HepG2 (cell line): ENCODE data around the gene RNF4. TPM values are rescaled to one million over a fixed set of nuclear protein-coding genes. Genes with fewer than 3 reads are reported as not detected.

Experiments used
- ATAC-seq: fragments of 200-7000 bp; cut with Tn5 transposase; 3 replicates; pipeline ENCODE4 v1.9.1; 2020; ENCODE audit warnings: mild to moderate bottlenecking, moderate library complexity
- BruUV-seq: library from RNA; stranded (reverse); fragments of 400-500 nt; replicated peaks from 2 replicates; lab custom pipeline; 2021; lab: Mats Ljungman, UMichigan
- CTCF ChIA-PET: fragments of 300-600 bp; formaldehyde crosslinking; extraction: SDS; loops from one replicate; lab custom pipeline; 2021; ENCODE audit warnings: low total read pairs, inconsistent platforms, low intra/inter-chr PET ratio; lab: Yijun Ruan, JAX
- POLR2A ChIA-PET: fragments of 350-600 bp; sonication (Branson Sonifier 250); formaldehyde crosslinking; loops from one replicate; lab custom pipeline; 2020; ENCODE audit warnings: antibody characterized with exemption, inconsistent platforms; lab: Yijun Ruan, JAX
- DNase-seq: peaks from one replicate; pipeline ENCODE4 v3.0.0-alpha.2; 2015; ENCODE audit warnings: low spot score
- FAIRE-seq: peaks from 3 replicates; lab custom pipeline; 2011; peaks lifted over from hg19 to GRCh38; lab: Jason Lieb, UNC
- H2AFZ ChIP-seq: one replicate; pipeline ENCODE4 v1.6.1; 2011; ENCODE audit warnings: low read length, inconsistent platforms
- H3K27ac ChIP-seq: fragments of 300-600 bp; 3 replicates; pipeline ENCODE4 v1.8.0; 2011; ENCODE audit warnings: mixed run types, mild to moderate bottlenecking, mixed read lengths, low read length, inconsistent platforms; ENCODE audit not compliant: insufficient read depth; ENCODE audit errors: extremely low read length
- H3K27me3 ChIP-seq, 2 experiments: fragments of 200-600 bp in 1 of 2; 2 replicates in 1 of 2; 3 replicates in 1 of 2; pipeline versions ENCODE4 v1.6.0 to v1.8.0; 2011; ENCODE audit warnings: low read length in 2 of 2, mild to moderate bottlenecking in 2 of 2, moderate library complexity in 2 of 2, inconsistent platforms in 1 of 2; ENCODE audit not compliant: insufficient read depth in 2 of 2, control insufficient read depth in 1 of 2
- H3K36me3 ChIP-seq, 2 experiments: fragments of 200-600 bp in 1 of 2; replicated peaks in 1 of 2; 2 replicates in 1 of 2; 3 replicates in 1 of 2; pipeline versions ENCODE4 v1.5.1 to v1.8.0; 2011; ENCODE audit warnings: low read length in 2 of 2, inconsistent platforms in 1 of 2; ENCODE audit not compliant: insufficient read depth in 2 of 2, control insufficient read depth in 1 of 2
- H3K4me1 ChIP-seq: 2 replicates; pipeline ENCODE4 v1.5.1; 2012; ENCODE audit warnings: low read length, inconsistent platforms; ENCODE audit not compliant: insufficient read depth
- H3K4me2 ChIP-seq: 2 replicates; pipeline ENCODE4 v1.6.0; 2011; ENCODE audit warnings: low read depth, low read length, inconsistent platforms
- H3K4me3 ChIP-seq, 3 experiments: fragments of 200-600 bp in 1 of 3; sonication (generic), shearing (Covaris generic) in 1 of 3; replicated peaks in 1 of 3; 2 replicates each; pipeline ENCODE4 v1.5.1; 2011 to 2016; ENCODE audit warnings: low read length in 3 of 3, inconsistent platforms in 2 of 3, low read depth in 2 of 3, mild to moderate bottlenecking in 2 of 3, control low read depth in 1 of 3, mixed read lengths in 1 of 3; ENCODE audit not compliant: insufficient read depth in 1 of 3
- H3K79me2 ChIP-seq: one replicate; pipeline ENCODE4 v1.6.1; 2011; ENCODE audit warnings: low read length, inconsistent platforms; ENCODE audit not compliant: insufficient read depth
- H3K9ac ChIP-seq: 2 replicates; pipeline ENCODE4 v1.6.0; 2011; ENCODE audit warnings: mild to moderate bottlenecking, low read depth, low read length, inconsistent platforms; ENCODE audit not compliant: insufficient read depth
- H3K9me3 ChIP-seq: 2 replicates; pipeline ENCODE4 v1.5.1; 2012; ENCODE audit warnings: mild to moderate bottlenecking, low read length
- H4K20me1 ChIP-seq: 2 replicates; pipeline ENCODE4 v1.6.0; 2011; ENCODE audit warnings: inconsistent platforms, mild to moderate bottlenecking, low read length, moderate library complexity; ENCODE audit not compliant: insufficient read depth
- CBX1 ChIP-seq: IDR thresholded peaks from one replicate; pipeline ENCODE4 v1.6.1; 2016; ENCODE audit warnings: antibody characterized with exemption, low read depth
- DNMT1 ChIP-seq: sonication (generic); formaldehyde crosslinking; IDR thresholded peaks from 2 replicates; pipeline ENCODE4 v1.5.1; 2020; ENCODE audit warnings: mild to moderate bottlenecking, missing genetic modification reagents
- GLMP ChIP-seq: sonication (generic); formaldehyde crosslinking; IDR thresholded peaks from 2 replicates; pipeline ENCODE4 v1.9.0; 2021; ENCODE audit warnings: missing genetic modification reagents, mild to moderate bottlenecking, borderline replicate concordance
- MTF2 ChIP-seq: sonication (generic); formaldehyde crosslinking; IDR thresholded peaks from 2 replicates; pipeline ENCODE4 v1.5.0; 2020; ENCODE audit warnings: missing genetic modification reagents, borderline replicate concordance
- MXD3 ChIP-seq: IDR thresholded peaks from 2 replicates; pipeline ENCODE4 v1.6.1; 2016; ENCODE audit warnings: mild to moderate bottlenecking, missing biosample characterization, missing genetic modification reagents
- MYPOP ChIP-seq: sonication (generic); formaldehyde crosslinking; IDR thresholded peaks from 2 replicates; pipeline ENCODE4 v1.8.1; 2023; ENCODE audit warnings: mild to moderate bottlenecking, moderate library complexity, missing genetic modification reagents
- PHF8 ChIP-seq: sonication (generic); formaldehyde crosslinking; IDR thresholded peaks from 2 replicates; pipeline ENCODE4 v1.5.0; 2020; ENCODE audit warnings: missing genetic modification reagents
- SMYD3 ChIP-seq: sonication (generic); formaldehyde crosslinking; IDR thresholded peaks from 2 replicates; pipeline ENCODE4 v1.8.1; 2023; ENCODE audit warnings: mild to moderate bottlenecking, missing genetic modification reagents
- ZC3H13 ChIP-seq: sonication (generic); formaldehyde crosslinking; IDR thresholded peaks from 2 replicates; pipeline ENCODE4 v1.8.1; 2023; ENCODE audit warnings: mild to moderate bottlenecking, missing genetic modification reagents, moderate library complexity
- ZMYM2 ChIP-seq: sonication (generic); formaldehyde crosslinking; IDR thresholded peaks from 2 replicates; pipeline ENCODE4 v1.8.0; 2022; ENCODE audit warnings: mild to moderate bottlenecking, missing genetic modification reagents
- ZMYM3 ChIP-seq: sonication (generic); formaldehyde crosslinking; IDR thresholded peaks from 2 replicates; pipeline ENCODE4 v1.5.1; 2020; ENCODE audit warnings: mild to moderate bottlenecking, missing genetic modification reagents
- ZMYM4 ChIP-seq: sonication (generic); formaldehyde crosslinking; IDR thresholded peaks from 2 replicates; pipeline ENCODE4 v1.8.1; 2023; ENCODE audit warnings: mild to moderate bottlenecking, missing genetic modification reagents
- ZNF263 ChIP-seq: sonication (generic); formaldehyde crosslinking; IDR thresholded peaks from 2 replicates; pipeline ENCODE4 v1.4.0; 2020; ENCODE audit warnings: missing genetic modification reagents
- ZNF720 ChIP-seq: sonication (generic); formaldehyde crosslinking; IDR thresholded peaks from 2 replicates; pipeline ENCODE4 v1.4.0; 2020; ENCODE audit warnings: missing genetic modification reagents
- WGBS: methylation state at CpG from one replicate; pipeline ENCODE4 v1.1.6; 2017; ENCODE audit warnings: low lambda C conversion rate; 5-methylcytosine and 5-hydroxymethylcytosine counted together
- in situ Hi-C: cut with HindIII; loops from 2 replicates; pipeline ENCODE4 v1.10.0; 2017; ENCODE audit warnings: low pct_unique_long_range_greater_than_20kb; ENCODE audit not compliant: extremely low pct_ligation_motif_present
- intact Hi-C: fragments of 100-400 bp; cut with micrococcal nuclease; formaldehyde crosslinking; loops from one replicate; pipeline ENCODE4 v1.10.0; 2022; ENCODE audit not compliant: unreplicated experiment
- polyA plus RNA-seq, 8 experiments: library from polyadenylated mRNA; depleted of rRNA in 3 of 8; stranded (reverse) in 7 of 8; unstranded in 1 of 8; fragments of >200 nt; fragmentation: Illumina TruSeq in 4 of 8; extraction: Trizol in 4 of 8; gene quantifications; 2 replicates each; pipeline versions ENCODE4 v1.2.1 to v1.2.3, GENCODE V29; 2011 to 2016; ENCODE audit warnings: low read depth in 4 of 8, missing spikeins in 1 of 8, mixed read lengths in 1 of 8; ENCODE audit not compliant: insufficient read depth in 1 of 8
- total RNA-seq, 5 experiments: library from RNA; depleted of rRNA; stranded (reverse); fragments of >200 nt; fragmentation: Illumina TruSeq; extraction: Trizol; gene quantifications; 2 replicates each; pipeline ENCODE4 v1.2.3, GENCODE V29; 2016; ENCODE audit warnings: low read depth in 1 of 5
- TF ChIP-seq, protein P1 (sequence below): sonication (generic); formaldehyde crosslinking; IDR thresholded peaks from 2 replicates; pipeline ENCODE4 v1.4.0; 2020; ENCODE audit warnings: missing genetic modification reagents, borderline replicate concordance

RNF4 gene
- total and polyA plus RNA-seq, 2 of the 13 experiments (the other 11 are each of a cell fraction or from before 2014, with no cell fraction given) = 38.1 to 45.1 TPM

DNA sequence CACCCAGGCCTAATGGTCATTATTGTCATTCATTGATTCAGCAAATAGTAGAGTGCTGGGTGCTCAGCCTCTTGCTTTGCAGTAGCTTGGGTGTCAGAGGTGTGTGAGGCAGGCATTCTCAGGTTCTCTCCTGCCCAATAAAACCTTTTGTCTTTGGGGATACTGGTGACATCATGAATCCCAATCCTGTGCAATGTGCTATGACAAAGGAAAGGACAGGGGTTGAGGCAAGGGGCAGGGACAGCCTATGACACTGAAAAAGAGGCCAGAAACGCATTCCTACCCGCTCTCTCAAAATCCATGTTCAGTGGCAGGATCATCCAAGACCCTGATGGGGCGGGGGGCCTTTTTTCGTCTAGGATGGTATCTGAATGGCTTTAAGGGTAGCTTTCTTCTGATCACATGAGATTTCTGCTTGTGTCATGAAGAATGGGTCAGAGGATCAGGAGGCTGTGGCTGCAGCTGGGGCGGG is 66.0 kb downstream of the RNF4 start (continued):
- TF ChIP-seq MTF2 (CRISPR knock-in tag) = 0 out of 2 replicates have a peak, but pooled peaks have one; percentile 13
- TF ChIP-seq GLMP (CRISPR knock-in tag) = no peak
- TF ChIP-seq ZMYM3 (CRISPR knock-in tag) = no peak
- TF ChIP-seq MXD3 = no peak
- TF ChIP-seq ZC3H13 (CRISPR knock-in tag) = no peak
- TF ChIP-seq DNMT1 (CRISPR knock-in tag) = no peak
- TF ChIP-seq ZMYM2 (CRISPR knock-in tag) = 0 out of 2 replicates have a peak, but pooled peaks have one; percentile 15
- no peak for TF ChIP-seq ZNF720 (CRISPR knock-in tag)

- no peaks in the 10 kb centered on the region for H3K9me3 ChIP-seq
- peak overlapping the region; percentile 92 for H3K9ac ChIP-seq
- CTCF ChIA-PET = no interaction called here
- DNase-seq = peak; percentile 42
- in situ Hi-C loops (no loop called here), intact Hi-C loops (loop anchor here (2.0 kb wide), 1 partner anchor 67 kb away; the partner anchor contains the start of gene RNF4)
- H3K36me3 ChIP-seq = no peaks in the 10 kb centered on the region
- POLR2A ChIA-PET = interaction anchor here (0.6 to 2.5 kb wide), 15 partner anchors 9 to 400 kb away, joined by 3 to 25 read pairs (median 4); partner anchors contain the start of genes HAUS3, MXD4, POLN and RNF4
- H3K4me3 ChIP-seq = peak overlapping the region; percentile 74 to 89 (median 86)
- no peaks in the 10 kb centered on the region; a peak in 1 of 5 replicates for H3K27me3 ChIP-seq
- whole genome bisulfite sequencing = 3% methylated on average over 7 of the region's 77 CpGs
- peak overlapping the region; percentile 86 for H3K27ac ChIP-seq
- ATAC-seq = peak; percentile 41
- BruUV-seq = TSS peak; percentile 90
- no peak for FAIRE-seq
- H3K4me1 ChIP-seq = peaks cover 20% of the 10 kb centered on the region
- H3K79me2 ChIP-seq = peaks cover 33% of the 10 kb centered on the region
- H3K4me2 ChIP-seq = peak overlapping the region; percentile 96
- H4K20me1 ChIP-seq = peaks cover 22% of the 10 kb centered on the region
- H2AFZ ChIP-seq = no peak overlapping the region
- TF ChIP-seq, protein P1, sequence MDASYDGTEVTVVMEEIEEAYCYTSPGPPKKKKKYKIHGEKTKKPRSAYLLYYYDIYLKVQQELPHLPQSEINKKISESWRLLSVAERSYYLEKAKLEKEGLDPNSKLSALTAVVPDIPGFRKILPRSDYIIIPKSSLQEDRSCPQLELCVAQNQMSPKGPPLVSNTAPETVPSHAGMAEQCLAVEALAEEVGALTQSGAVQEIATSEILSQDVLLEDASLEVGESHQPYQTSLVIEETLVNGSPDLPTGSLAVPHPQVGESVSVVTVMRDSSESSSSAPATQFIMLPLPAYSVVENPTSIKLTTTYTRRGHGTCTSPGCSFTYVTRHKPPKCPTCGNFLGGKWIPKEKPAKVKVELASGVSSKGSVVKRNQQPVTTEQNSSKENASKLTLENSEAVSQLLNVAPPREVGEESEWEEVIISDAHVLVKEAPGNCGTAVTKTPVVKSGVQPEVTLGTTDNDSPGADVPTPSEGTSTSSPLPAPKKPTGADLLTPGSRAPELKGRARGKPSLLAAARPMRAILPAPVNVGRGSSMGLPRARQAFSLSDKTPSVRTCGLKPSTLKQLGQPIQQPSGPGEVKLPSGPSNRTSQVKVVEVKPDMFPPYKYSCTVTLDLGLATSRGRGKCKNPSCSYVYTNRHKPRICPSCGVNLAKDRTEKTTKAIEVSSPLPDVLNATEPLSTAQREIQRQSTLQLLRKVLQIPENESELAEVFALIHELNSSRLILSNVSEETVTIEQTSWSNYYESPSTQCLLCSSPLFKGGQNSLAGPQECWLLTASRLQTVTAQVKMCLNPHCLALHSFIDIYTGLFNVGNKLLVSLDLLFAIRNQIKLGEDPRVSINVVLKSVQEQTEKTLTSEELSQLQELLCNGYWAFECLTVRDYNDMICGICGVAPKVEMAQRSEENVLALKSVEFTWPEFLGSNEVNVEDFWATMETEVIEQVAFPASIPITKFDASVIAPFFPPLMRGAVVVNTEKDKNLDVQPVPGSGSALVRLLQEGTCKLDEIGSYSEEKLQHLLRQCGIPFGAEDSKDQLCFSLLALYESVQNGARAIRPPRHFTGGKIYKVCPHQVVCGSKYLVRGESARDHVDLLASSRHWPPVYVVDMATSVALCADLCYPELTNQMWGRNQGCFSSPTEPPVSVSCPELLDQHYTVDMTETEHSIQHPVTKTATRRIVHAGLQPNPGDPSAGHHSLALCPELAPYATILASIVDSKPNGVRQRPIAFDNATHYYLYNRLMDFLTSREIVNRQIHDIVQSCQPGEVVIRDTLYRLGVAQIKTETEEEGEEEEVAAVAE (CRISPR knock-in tag) = no peak; the same call in 1 of the 2 replicates
- TF ChIP-seq ZNF263 (CRISPR knock-in tag) (0 out of 2 replicates have a peak, but pooled peaks have one; percentile 12), ZMYM4 (CRISPR knock-in tag) (no peak), PHF8 (CRISPR knock-in tag) (peak; percentile 76), CBX1 (no peak), SMYD3 (CRISPR knock-in tag) (no peak), MYPOP (peak; percentile 19; the same call in 1 of the 2 replicates)
These were observed 66.7 kb downstream of the RNF4 start for GRCh38 chr4:2535376-2536192.
